H1 (cell line): ENCODE results near the gene ATP6V1C2. TPM values are rescaled to one million over a fixed set of nuclear protein-coding genes. Genes with fewer than 3 reads are reported as not detected.

Source experiments
- ATF2 ChIP-seq: IDR thresholded peaks from 2 replicates; pipeline ENCODE4 v1.6.1; 2012; ENCODE audit warnings: low read length, inconsistent platforms
- FOSL1 ChIP-seq: IDR thresholded peaks from 2 replicates; pipeline ENCODE4 v1.6.1; 2011; ENCODE audit warnings: mild to moderate bottlenecking, low read depth, low read length, moderate library complexity; ENCODE audit not compliant: insufficient read depth
- polyA plus RNA-seq, 7 experiments: library from polyadenylated mRNA; depleted of rRNA in 3 of 7; stranded (reverse) in 5 of 7; unstranded in 2 of 7; fragments of >200 nt in 5 of 7; fragments of 200-250 nt in 2 of 7; gene quantifications; 1 replicate in 5 of 7; 2 replicates in 1 of 7; 4 replicates in 1 of 7; pipeline versions ENCODE4 v1.2.1 to v1.2.3, GENCODE V29; 2011 to 2013; ENCODE audit warnings: missing spikeins in 2 of 7, mixed read lengths in 2 of 7
- total RNA-seq: library from RNA; stranded (reverse); fragmentation: NEBNext Ultra II Directional; extraction: Animal tissue kit (Norgen Biotek cat#: 25700); gene quantifications from 2 replicates; pipeline ENCODE4 v1.2.1, GENCODE V29; 2021

Gene ATP6V1C2
- total and polyA plus RNA-seq, 2 of the 8 experiments (the other 6 are each of a cell fraction or from before 2014, with no cell fraction given): 0.29 to 0.74 TPM

- no peak for TF ChIP-seq FOSL1
- TF ChIP-seq ATF2: no peak
These were observed 62.0 kb downstream of the ATP6V1C2 start (continued) for GRCh38 chr2:10783421-10783820.
